ENCODE results near the gene MEGF6.

DNA sequence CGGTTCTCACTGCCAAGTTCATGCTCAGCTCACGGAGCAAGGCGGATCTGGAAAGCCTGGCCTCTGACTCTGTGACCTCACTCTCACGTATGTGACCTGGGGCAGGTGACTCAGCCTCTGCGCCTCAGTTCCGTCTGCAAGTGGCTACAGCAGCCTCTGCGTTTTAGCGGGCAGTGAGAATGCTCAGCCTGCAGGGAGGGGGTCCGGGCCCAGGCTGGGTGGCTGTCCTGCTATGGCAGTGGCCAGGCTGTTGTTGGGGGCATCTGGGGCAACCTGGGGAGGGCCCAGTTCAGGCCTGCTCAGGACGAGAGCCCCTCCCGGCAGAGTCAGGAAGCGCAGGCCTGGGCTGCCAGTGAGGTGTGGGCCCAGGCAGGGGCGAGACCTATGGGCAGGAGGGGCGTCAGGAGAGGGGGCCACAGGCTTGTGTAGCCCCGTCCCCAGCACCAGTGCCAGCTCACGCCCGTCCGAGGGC, 128.9 kb downstream of the MEGF6 start:
- TF ChIP-seq SNRNP70 (optimal IDR thresholded peaks at IDR 0.05; ENCODE audit: low read depth, low read length) (no peak), POU5F1 (IDR thresholded peaks at IDR 0.05; ENCODE audit: borderline replicate concordance, low read depth, low read length, partially characterized antibody) (no peak)

Measured in K562 (cell line).